Hepatocyte (in vitro differentiated cells): ENCODE data around the gene MGAT1. TPM values are rescaled to one million over a fixed set of nuclear protein-coding genes. Genes with fewer than 3 reads are reported as not detected.

Experiments
- DNase-seq: peaks from one replicate; pipeline ENCODE4 v3.0.0-alpha.2; 2016; ENCODE audit warnings: low spot score
- H2AFZ ChIP-seq: fragments of 200-600 bp; sonication (generic); 2 replicates; pipeline ENCODE4 v1.6.0; 2016; ENCODE audit warnings: antibody characterized with exemption, mild to moderate bottlenecking
- H3K27ac ChIP-seq: fragments of 200-600 bp; sonication (generic); 2 replicates; pipeline ENCODE4 v1.5.1; 2016; ENCODE audit warnings: mild to moderate bottlenecking
- H3K27me3 ChIP-seq: fragments of 200-600 bp; sonication (generic); 2 replicates; pipeline ENCODE4 v1.6.1; 2016
- H3K36me3 ChIP-seq: fragments of 200-600 bp; sonication (generic); replicated peaks from 2 replicates; pipeline ENCODE4 v1.5.1; 2016; ENCODE audit warnings: low read depth; ENCODE audit not compliant: insufficient read depth
- H3K4me1 ChIP-seq: fragments of 200-600 bp; sonication (generic); 2 replicates; pipeline ENCODE4 v1.5.1; 2016; ENCODE audit warnings: mild to moderate bottlenecking, moderate library complexity; ENCODE audit not compliant: insufficient read depth
- H3K4me2 ChIP-seq: fragments of 200-600 bp; sonication (generic); 2 replicates; pipeline ENCODE4 v1.6.0; 2016
- H3K4me3 ChIP-seq: fragments of 200-600 bp; sonication (generic); 2 replicates; pipeline ENCODE4 v1.5.1; 2016; ENCODE audit warnings: mild to moderate bottlenecking
- H3K79me2 ChIP-seq: fragments of 200-600 bp; sonication (generic); 2 replicates; pipeline ENCODE4 v1.6.0; 2017; ENCODE audit warnings: mild to moderate bottlenecking
- H3K9me2 ChIP-seq: fragments of 200-600 bp; sonication (generic); replicated peaks from 2 replicates; pipeline ENCODE4 v1.6.0; 2017; ENCODE audit warnings: mild to moderate bottlenecking; ENCODE audit not compliant: insufficient read depth
- H3K9me3 ChIP-seq: fragments of 200-600 bp; sonication (generic); 2 replicates; pipeline ENCODE4 v1.5.1; 2016; ENCODE audit warnings: low read depth, mild to moderate bottlenecking
- H4K20me1 ChIP-seq: fragments of 200-600 bp; sonication (generic); 2 replicates; pipeline ENCODE4 v1.6.0; 2016; ENCODE audit warnings: mild to moderate bottlenecking; ENCODE audit not compliant: insufficient read depth, poor library complexity, severe bottlenecking
- EZH2 ChIP-seq: fragments of 200-600 bp; sonication (generic); IDR thresholded peaks from 2 replicates; pipeline ENCODE4 v1.6.1; 2016; ENCODE audit warnings: antibody characterized with exemption, mild to moderate bottlenecking, borderline replicate concordance
- EZH2phosphoT487 ChIP-seq: fragments of 200-600 bp; sonication (generic); IDR thresholded peaks from one replicate; pipeline ENCODE4 v1.6.1; 2018; ENCODE audit warnings: antibody characterized with exemption, mild to moderate bottlenecking, low read depth, moderate library complexity; ENCODE audit not compliant: unreplicated experiment, severe bottlenecking
- WGBS: methylation state at CpG from one replicate; pipeline ENCODE4 v1.1.6; 2016; ENCODE audit warnings: low lambda C conversion rate; ENCODE audit errors: missing lambda C conversion rate; 5-methylcytosine and 5-hydroxymethylcytosine counted together
- polyA plus RNA-seq: library from polyadenylated mRNA; unstranded; fragments of >200 nt; fragmentation: Nextera tagmentation; extraction: Ambion mirVana; gene quantifications from 2 replicates; pipeline ENCODE4 v1.2.1, GENCODE V29; 2016
- total RNA-seq: library from RNA; depleted of rRNA; stranded (reverse); fragments of >200 nt; gene quantifications from 2 replicates; pipeline ENCODE4 v1.2.3, GENCODE V29; 2014
- TF ChIP-seq, protein P1 (sequence below): fragments of 200-600 bp; sonication (generic); IDR thresholded peaks from 2 replicates; pipeline ENCODE4 v1.5.1; 2016; ENCODE audit warnings: antibody characterized with exemption, mild to moderate bottlenecking; ENCODE audit not compliant: poor library complexity

MGAT1 gene
- total and polyA plus RNA-seq, 2 experiments from 2014 or later: 137 to 151 TPM

DNA sequence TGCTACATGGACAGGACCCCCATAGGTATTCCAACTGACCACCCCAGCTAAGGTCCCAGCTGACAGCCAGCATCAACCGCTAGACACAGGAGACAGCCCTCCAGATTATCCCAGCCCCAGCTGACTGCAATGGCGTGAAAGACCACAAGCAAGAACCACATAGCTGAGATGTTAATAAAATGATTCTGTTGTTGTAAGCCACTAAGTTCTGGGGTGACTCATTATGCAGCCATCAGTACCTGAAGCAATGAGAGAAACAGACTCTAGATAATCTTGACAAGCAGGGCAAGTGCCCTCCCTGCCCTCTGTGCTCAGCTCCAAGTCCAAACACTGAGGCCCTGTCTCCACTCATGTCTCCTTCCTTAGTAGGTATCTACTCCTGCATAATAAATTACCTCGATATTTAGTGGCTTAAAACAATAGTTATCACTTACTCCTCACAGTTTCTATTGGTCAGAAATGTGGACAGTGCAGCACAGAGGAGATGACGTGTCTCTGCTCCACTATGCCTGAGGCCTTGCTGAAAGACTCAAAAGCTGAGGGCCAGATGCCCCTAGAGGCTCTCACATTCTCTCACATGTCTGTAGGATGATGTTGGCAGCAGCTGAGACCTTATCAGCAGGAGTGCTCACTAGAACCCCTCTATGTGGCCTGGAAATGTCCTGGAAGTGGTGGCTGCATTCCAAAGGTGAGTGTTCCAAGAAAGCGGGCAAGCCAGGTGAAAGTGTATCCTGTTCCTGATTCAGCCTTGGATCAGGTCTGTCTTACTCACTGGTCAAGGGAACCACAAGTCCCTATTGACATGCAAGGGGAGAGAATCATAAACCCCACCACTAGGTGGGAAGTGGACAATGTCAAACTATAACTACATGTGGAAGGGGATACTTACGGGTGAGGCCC, 2.5 kb downstream of the MGAT1 start:
- no peaks in the 10 kb centered on the region for H3K36me3 ChIP-seq
- H3K79me2 ChIP-seq: peaks cover 92% of the 10 kb centered on the region
- 87% methylated on average over 6 of the region's 6 CpGs for WGBS
- no peaks in the 10 kb centered on the region for H3K27me3 ChIP-seq
- TF ChIP-seq, protein P1, sequence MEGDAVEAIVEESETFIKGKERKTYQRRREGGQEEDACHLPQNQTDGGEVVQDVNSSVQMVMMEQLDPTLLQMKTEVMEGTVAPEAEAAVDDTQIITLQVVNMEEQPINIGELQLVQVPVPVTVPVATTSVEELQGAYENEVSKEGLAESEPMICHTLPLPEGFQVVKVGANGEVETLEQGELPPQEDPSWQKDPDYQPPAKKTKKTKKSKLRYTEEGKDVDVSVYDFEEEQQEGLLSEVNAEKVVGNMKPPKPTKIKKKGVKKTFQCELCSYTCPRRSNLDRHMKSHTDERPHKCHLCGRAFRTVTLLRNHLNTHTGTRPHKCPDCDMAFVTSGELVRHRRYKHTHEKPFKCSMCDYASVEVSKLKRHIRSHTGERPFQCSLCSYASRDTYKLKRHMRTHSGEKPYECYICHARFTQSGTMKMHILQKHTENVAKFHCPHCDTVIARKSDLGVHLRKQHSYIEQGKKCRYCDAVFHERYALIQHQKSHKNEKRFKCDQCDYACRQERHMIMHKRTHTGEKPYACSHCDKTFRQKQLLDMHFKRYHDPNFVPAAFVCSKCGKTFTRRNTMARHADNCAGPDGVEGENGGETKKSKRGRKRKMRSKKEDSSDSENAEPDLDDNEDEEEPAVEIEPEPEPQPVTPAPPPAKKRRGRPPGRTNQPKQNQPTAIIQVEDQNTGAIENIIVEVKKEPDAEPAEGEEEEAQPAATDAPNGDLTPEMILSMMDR: peak; percentile 2
- TF ChIP-seq EZH2phosphoT487: no peak
- peak overlapping the region; percentile 46 for H3K4me2 ChIP-seq
- peak overlapping the region; percentile 62 for H3K27ac ChIP-seq
- DNase-seq: no peak
- no peaks in the 10 kb centered on the region for H3K9me2 ChIP-seq
- peaks cover 70% of the 10 kb centered on the region for H4K20me1 ChIP-seq
- peaks cover 54% of the 10 kb centered on the region for H3K4me1 ChIP-seq
- no peaks in the 10 kb centered on the region for H3K9me3 ChIP-seq
- H2AFZ ChIP-seq: no peak overlapping the region
- H3K4me3 ChIP-seq: no peak overlapping the region

DNA sequence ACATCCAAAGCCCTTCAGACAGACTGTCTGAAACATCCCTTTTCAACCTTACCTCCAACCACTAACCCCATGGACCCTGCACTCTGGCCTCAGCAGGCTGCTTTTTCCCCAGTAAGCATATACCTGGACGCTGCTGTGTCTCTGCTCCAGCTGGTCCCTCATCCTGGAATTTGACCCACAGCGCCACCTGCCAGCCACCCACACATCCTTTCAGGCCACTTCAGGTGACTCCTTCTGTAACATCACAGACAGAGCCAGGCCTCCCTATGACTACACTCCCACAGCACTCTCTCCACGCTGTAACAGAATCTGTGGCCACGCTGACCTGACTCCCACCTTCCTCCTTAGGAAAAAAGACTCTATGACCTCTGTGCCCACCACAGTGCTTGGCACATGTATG, 3.4 kb downstream of the MGAT1 start:
- 74% methylated on average over 4 of the region's 4 CpGs for WGBS
- H3K4me2 ChIP-seq: peak overlapping the region; percentile 46
- H3K36me3 ChIP-seq: no peaks in the 10 kb centered on the region
- DNase-seq: peak; percentile 69
- no peaks in the 10 kb centered on the region for H3K27me3 ChIP-seq
- H3K9me3 ChIP-seq: no peaks in the 10 kb centered on the region
- H2AFZ ChIP-seq: no peak overlapping the region
- peak overlapping the region; percentile 62 for H3K27ac ChIP-seq
- H4K20me1 ChIP-seq: peaks cover 79% of the 10 kb centered on the region
- no peak overlapping the region for H3K4me3 ChIP-seq
- H3K9me2 ChIP-seq: no peaks in the 10 kb centered on the region
- H3K79me2 ChIP-seq: peaks cover 92% of the 10 kb centered on the region
- TF ChIP-seq, protein P1: peak; percentile 42
- no peak for TF ChIP-seq EZH2
- H3K4me1 ChIP-seq: peaks cover 45% of the 10 kb centered on the region

DNA sequence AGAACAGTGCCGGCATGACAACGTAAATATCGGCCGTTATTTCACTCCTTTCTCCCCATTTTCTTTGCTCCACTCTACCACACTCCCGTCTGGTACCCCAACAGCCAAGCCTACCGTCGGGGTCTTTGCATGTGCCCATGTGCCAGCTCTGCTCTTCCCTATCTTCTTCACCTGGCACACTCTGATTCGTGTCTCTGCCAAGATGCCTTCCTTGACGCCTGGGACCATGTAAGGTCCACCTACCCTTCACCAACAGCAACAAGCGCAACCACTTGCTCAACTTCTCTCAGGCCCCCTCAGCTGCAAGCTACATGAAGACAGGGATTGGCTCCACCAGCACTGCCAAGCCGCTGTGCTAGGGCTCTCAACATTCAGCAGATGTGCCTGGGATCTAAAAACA, 4.4 kb downstream of the MGAT1 start:
- Histone ChIP-seq H3K4me1 (peaks cover 35% of the 10 kb centered on the region), H3K4me2 (no peak overlapping the region), H4K20me1 (peaks cover 87% of the 10 kb centered on the region), H3K4me3 (no peak overlapping the region), H3K27me3 (no peaks in the 10 kb centered on the region), H2AFZ (no peak overlapping the region), H3K36me3 (no peaks in the 10 kb centered on the region), H3K9me3 (no peaks in the 10 kb centered on the region), H3K27ac (no peak overlapping the region), H3K79me2 (peaks cover 92% of the 10 kb centered on the region), H3K9me2 (no peaks in the 10 kb centered on the region)
- WGBS: 78% methylated on average over 11 of the region's 11 CpGs
- TF ChIP-seq EZH2 (no peak), EZH2phosphoT487 (no peak)
- TF ChIP-seq, protein P1: no peak
- no peak for DNase-seq
